A549 (cell line): ENCODE data around the gene DNM3. TPM values are rescaled to one million over a fixed set of nuclear protein-coding genes. Genes with fewer than 3 reads are reported as not detected.
A peak's percentile ranks its signal among the peaks of the same experiment; 100 is the strongest.

Experiments
- ATAC-seq, 2 experiments: fragments of 200-7000 bp in 1 of 2; fragments of >200 bp in 1 of 2; cut with Nextera tagmentation in 1 of 2; cut with Tn5 transposase in 1 of 2; 3 replicates each; pipeline versions ENCODE4 v1.8.0 to v1.9.1; 2018 to 2020; ENCODE audit warnings: mild to moderate bottlenecking in 1 of 2, moderate library complexity in 1 of 2
- CTCF ChIA-PET: fragments of 300-600 bp; sonication (Branson Sonifier 250); formaldehyde crosslinking; extraction: SDS; loops from one replicate; lab custom pipeline; 2021; ENCODE audit warnings: antibody characterized with exemption, inconsistent platforms; lab: Yijun Ruan, JAX
- POLR2A ChIA-PET: fragments of 350-600 bp; formaldehyde crosslinking; extraction: SDS; loops from one replicate; lab custom pipeline; 2021; ENCODE audit warnings: antibody characterized with exemption, inconsistent platforms; lab: Yijun Ruan, JAX
- DNase-seq, 2 experiments: peaks; one replicate each; pipeline versions ENCODE4 v3.0.0 to v3.0.0-alpha.2; 2011 to 2016; ENCODE audit warnings: low read depth in 1 of 2, low spot score in 1 of 2
- FAIRE-seq: peaks from 2 replicates; lab custom pipeline; 2011; peaks lifted over from hg19 to GRCh38; lab: Jason Lieb, UNC
- H3K27ac ChIP-seq, 2 experiments: fragments of >200 bp; sonication (Bioruptor Twin); formaldehyde crosslinking; 3 replicates each; pipeline ENCODE4 v1.5.1; 2016 to 2017
- H3K4me1 ChIP-seq: fragments of >200 bp; sonication (Bioruptor Twin); formaldehyde crosslinking; 3 replicates; pipeline ENCODE4 v1.6.1; 2016
- H3K4me2 ChIP-seq: fragments of >200 bp; sonication (Bioruptor Twin); formaldehyde crosslinking; 3 replicates; pipeline ENCODE4 v1.6.1; 2016
- H3K4me3 ChIP-seq: fragments of >200 bp; sonication (Bioruptor Twin); formaldehyde crosslinking; 3 replicates; pipeline ENCODE4 v1.5.1; 2016
- H3K9me3 ChIP-seq: fragments of >200 bp; sonication (Bioruptor Twin); formaldehyde crosslinking; 3 replicates; pipeline ENCODE4 v1.6.1; 2016
- BHLHE40 ChIP-seq: IDR thresholded peaks from 2 replicates; pipeline ENCODE4 v1.6.1; 2012; ENCODE audit warnings: low read depth, low read length, inconsistent platforms
- CBX2 ChIP-seq: fragments of 200-600 bp; sonication (generic); IDR thresholded peaks from 2 replicates; pipeline ENCODE4 v1.6.1; 2016; ENCODE audit warnings: low read depth, mild to moderate bottlenecking, borderline replicate concordance
- CBX8 ChIP-seq: fragments of 200-600 bp; sonication (generic); IDR thresholded peaks from 2 replicates; pipeline ENCODE4 v1.6.1; 2016
- CEBPB ChIP-seq, 2 experiments: fragments of >200 bp in 1 of 2; sonication (Bioruptor Twin) in 1 of 2; formaldehyde crosslinking in 1 of 2; IDR thresholded peaks; 2 replicates each; pipeline ENCODE4 v1.6.1; 2012 to 2016
- EHF ChIP-seq: fragments of 250-450 bp; sonication (Bioruptor Pico); IDR thresholded peaks from 2 replicates; pipeline ENCODE4 v1.5.0; 2020; ENCODE audit warnings: mild to moderate bottlenecking
- EP300 ChIP-seq, 2 experiments: fragments of >200 bp; sonication (Bioruptor Twin); formaldehyde crosslinking; IDR thresholded peaks; 2 replicates in 1 of 2; 3 replicates in 1 of 2; pipeline ENCODE4 v1.6.1; 2016 to 2017
- ESRRA ChIP-seq: fragments of 150-350 bp; IDR thresholded peaks from 2 replicates; pipeline ENCODE4 v1.6.1; 2014; ENCODE audit warnings: mild to moderate bottlenecking, low read length, borderline replicate concordance
- FOSL2 ChIP-seq, 2 experiments: fragments of 450-650 bp in 1 of 2; fragments of >200 bp in 1 of 2; sonication (Bioruptor Twin) in 1 of 2; formaldehyde crosslinking; IDR thresholded peaks; 2 replicates each; pipeline versions ENCODE4 v1.5.0 to v1.6.1; 2016 to 2020; ENCODE audit warnings: mild to moderate bottlenecking in 1 of 2, moderate library complexity in 1 of 2
- FOXS1 ChIP-seq: fragments of 250-450 bp; sonication (Bioruptor Pico); IDR thresholded peaks from 2 replicates; pipeline ENCODE4 v1.5.0; 2020; ENCODE audit warnings: mild to moderate bottlenecking, moderate library complexity
- GATA3 ChIP-seq: IDR thresholded peaks from 2 replicates; pipeline ENCODE4 v1.6.1; 2012; ENCODE audit warnings: borderline replicate concordance
- HES2 ChIP-seq: fragments of >200 bp; sonication (Bioruptor Twin); formaldehyde crosslinking; IDR thresholded peaks from 2 replicates; pipeline ENCODE4 v1.6.1; 2016
- HOXB5 ChIP-seq: fragments of 250-450 bp; sonication (Bioruptor Pico); IDR thresholded peaks from 2 replicates; pipeline ENCODE4 v1.5.0; 2020; ENCODE audit warnings: mild to moderate bottlenecking, moderate library complexity
- JUNB ChIP-seq: fragments of >200 bp; sonication (Bioruptor Twin); formaldehyde crosslinking; IDR thresholded peaks from 2 replicates; pipeline ENCODE4 v1.6.1; 2016
- KDM5A ChIP-seq: fragments of 200-600 bp; sonication (generic); IDR thresholded peaks from 2 replicates; pipeline ENCODE4 v1.6.1; 2016; ENCODE audit warnings: antibody characterized with exemption, mild to moderate bottlenecking
- MAFK ChIP-seq: fragments of 450-650 bp; IDR thresholded peaks from 2 replicates; pipeline ENCODE4 v1.6.1; 2014; ENCODE audit not compliant: partially characterized antibody
- MAX ChIP-seq: IDR thresholded peaks from 2 replicates; pipeline ENCODE4 v1.6.1; 2012
- MYC ChIP-seq: IDR thresholded peaks from 2 replicates; pipeline ENCODE4 v1.6.1; 2012; ENCODE audit warnings: mild to moderate bottlenecking, inconsistent platforms, low read length, improper control_type of control experiment, borderline replicate concordance
- NR3C1 ChIP-seq: fragments of >200 bp; sonication (Bioruptor Twin); formaldehyde crosslinking; IDR thresholded peaks from 3 replicates; pipeline ENCODE4 v1.6.1; 2017
- PHF8 ChIP-seq: fragments of 200-600 bp; sonication (generic); IDR thresholded peaks from 2 replicates; pipeline ENCODE4 v1.6.1; 2016; ENCODE audit warnings: low read depth, mild to moderate bottlenecking, antibody characterized with exemption, moderate library complexity, borderline replicate concordance
- RCOR1 ChIP-seq: fragments of 150-350 bp; IDR thresholded peaks from 2 replicates; pipeline ENCODE4 v1.6.1; 2014; ENCODE audit warnings: antibody characterized with exemption, low read length, low read depth
- REST ChIP-seq: fragments of 200-600 bp; sonication (generic); IDR thresholded peaks from 2 replicates; pipeline ENCODE4 v1.6.1; 2016; ENCODE audit warnings: antibody characterized with exemption, mild to moderate bottlenecking, moderate library complexity
- RFX5 ChIP-seq: fragments of 450-650 bp; IDR thresholded peaks from 2 replicates; pipeline ENCODE4 v1.7.1; 2014; ENCODE audit warnings: antibody characterized with exemption, mild to moderate bottlenecking, moderate library complexity
- SMC3 ChIP-seq: fragments of >200 bp; sonication (Bioruptor Twin); formaldehyde crosslinking; IDR thresholded peaks from 3 replicates; pipeline ENCODE4 v1.6.1; 2018; ENCODE audit warnings: inconsistent platforms
- TP53 ChIP-seq: fragments of 250-450 bp; sonication (Bioruptor Pico); IDR thresholded peaks from 2 replicates; pipeline ENCODE4 v1.5.0; 2021; ENCODE audit warnings: mild to moderate bottlenecking, moderate library complexity
- USF2 ChIP-seq: fragments of 450-650 bp; IDR thresholded peaks from 2 replicates; pipeline ENCODE4 v1.6.1; 2014; ENCODE audit warnings: antibody characterized with exemption
- ZSCAN20 ChIP-seq: fragments of 250-450 bp; sonication (Bioruptor Pico); IDR thresholded peaks from 2 replicates; pipeline ENCODE4 v1.8.0; 2022; ENCODE audit warnings: mild to moderate bottlenecking, moderate library complexity
- WGBS: methylation state at CpG from one replicate; pipeline ENCODE4 v1.1.6; 2017; ENCODE audit errors: missing lambda C conversion rate; 5-methylcytosine and 5-hydroxymethylcytosine counted together
- polyA plus RNA-seq, 4 experiments: library from polyadenylated mRNA; depleted of rRNA in 3 of 4; stranded (reverse); fragments of >200 nt; fragmentation: RNase III in 1 of 4; extraction: RNeasy Plus Mini Kit Qiagen cat#74134 plus additional on column Dnase treatment in 1 of 4; gene quantifications; 2 replicates in 3 of 4; 3 replicates in 1 of 4; pipeline ENCODE4 v1.2.3, GENCODE V29; 2011 to 2017

DNM3 gene
- polyA plus RNA-seq, 2 of the 4 experiments (the other 2 are of a cell fraction), result 0.57 to 1.5 TPM

GRCh38 chr1:172453607-172454006 is 612.3 kb downstream of the DNM3 start:
- TF ChIP-seq MYC (no peak), EHF (CRISPR knock-in tag) (no peak), GATA3 (no peak)
- no peak for FAIRE-seq

GRCh38 chr1:172455451-172455850 is 614.2 kb downstream of the DNM3 start:
- Histone ChIP-seq H3K27ac (no peak overlapping the region), H3K9me3 (no peaks in the 10 kb centered on the region), H3K4me2 (no peak overlapping the region)
- no peak for DNase-seq
- WGBS, result 81% methylated on average over 1 of the region's 1 CpG
- POLR2A ChIA-PET, result no interaction called here
- TF ChIP-seq MYC (no peak), JUNB (no peak), MAX (no peak), GATA3 (no peak), ESRRA (no peak), KDM5A (no peak), TP53 (no peak), RFX5 (no peak), CEBPB (IDR thresholded peaks at IDR 0.05) (no peak), FOSL2 (IDR thresholded peaks at IDR 0.05) (no peak), FOSL2 (CRISPR knock-in tag; IDR thresholded peaks at IDR 0.05) (no peak), CBX2 (no peak), MAFK (no peak), RCOR1 (no peak), HOXB5 (CRISPR knock-in tag) (no peak), HES2 (no peak), FOXS1 (CRISPR knock-in tag) (no peak), CBX8 (no peak)
- TF ChIP-seq, all 56 proteins: peak for 0
- no peak for FAIRE-seq
- peaks cover 49% of the 10 kb centered on the region for H3K4me1 ChIP-seq
- CTCF ChIA-PET, result interaction anchor here (7.1 kb wide), 1 partner anchor 264 kb away, joined by 62 read pairs; no protein-coding TSS in a partner anchor
- H3K4me3 ChIP-seq, result no peak overlapping the region
- no peak for ATAC-seq

More at GRCh38 chr1:172453607-172454006, 612.3 kb downstream of the DNM3 start:
- ChIA-PET POLR2A (interaction anchor here (1.1 kb wide), 1 partner anchor 79 kb away, joined by 4 read pairs; no protein-coding TSS in a partner anchor), CTCF (interaction anchor here (1.3 to 7.1 kb wide), 3 partner anchors 10 to 266 kb away, joined by 5 to 62 read pairs (median 8); partner anchors contain the start of gene PIGC)
- Histone ChIP-seq H3K4me1 (peaks cover 56% of the 10 kb centered on the region), H3K4me3 (no peak overlapping the region), H3K4me2 (peak overlapping the region; percentile 33; the same call in 2 of the 3 replicates), H3K27ac (peak overlapping the region in 1 of 2 experiments; percentile 20; a peak in 1 of 6 replicates), H3K9me3 (no peaks in the 10 kb centered on the region)
- ATAC-seq, result no peak
- WGBS, result 17% methylated on average over 1 of the region's 1 CpG
- DNase-seq, result no peak

- DNase-seq, result no peak
- no peak for FAIRE-seq
- Histone ChIP-seq H3K27ac (no peak overlapping the region), H3K4me2 (no peak overlapping the region), H3K4me3 (no peak overlapping the region), H3K9me3 (no peaks in the 10 kb centered on the region), H3K4me1 (peaks cover 49% of the 10 kb centered on the region)
- 84% methylated on average over 5 of the region's 5 CpGs for WGBS
- no peak for ATAC-seq
- ChIA-PET POLR2A (no interaction called here), CTCF (interaction anchor here (1.6 to 1.9 kb wide), 2 partner anchors 114 to 263 kb away, joined by 3 to 6 read pairs; no protein-coding TSS in a partner anchor)
- TF ChIP-seq SMC3 (no peak), KDM5A (no peak), EP300 (IDR thresholded peaks at IDR 0.05) (no peak), HES2 (no peak), PHF8 (no peak), NR3C1 (no peak), REST (no peak), ZSCAN20 (CRISPR knock-in tag) (no peak), MAX (no peak), BHLHE40 (no peak), USF2 (no peak)
Observed at GRCh38 chr1:172456344-172456769, 615.1 kb downstream of the DNM3 start.
